IPS DF 19.7 (cell line): Measurements from ENCODE around the gene GTF3C5.
"Not testable (repeated sequence)": the region's sequence is repeated elsewhere in the genome, so short reads cannot be mapped to it uniquely, and the experiment has no call there.

Experiments used
- DNase-seq: peaks from one replicate; pipeline ENCODE4 v3.0.0-alpha.2; 2013; ENCODE audit warnings: low read depth, low spot score

Gene GTF3C5

DNA sequence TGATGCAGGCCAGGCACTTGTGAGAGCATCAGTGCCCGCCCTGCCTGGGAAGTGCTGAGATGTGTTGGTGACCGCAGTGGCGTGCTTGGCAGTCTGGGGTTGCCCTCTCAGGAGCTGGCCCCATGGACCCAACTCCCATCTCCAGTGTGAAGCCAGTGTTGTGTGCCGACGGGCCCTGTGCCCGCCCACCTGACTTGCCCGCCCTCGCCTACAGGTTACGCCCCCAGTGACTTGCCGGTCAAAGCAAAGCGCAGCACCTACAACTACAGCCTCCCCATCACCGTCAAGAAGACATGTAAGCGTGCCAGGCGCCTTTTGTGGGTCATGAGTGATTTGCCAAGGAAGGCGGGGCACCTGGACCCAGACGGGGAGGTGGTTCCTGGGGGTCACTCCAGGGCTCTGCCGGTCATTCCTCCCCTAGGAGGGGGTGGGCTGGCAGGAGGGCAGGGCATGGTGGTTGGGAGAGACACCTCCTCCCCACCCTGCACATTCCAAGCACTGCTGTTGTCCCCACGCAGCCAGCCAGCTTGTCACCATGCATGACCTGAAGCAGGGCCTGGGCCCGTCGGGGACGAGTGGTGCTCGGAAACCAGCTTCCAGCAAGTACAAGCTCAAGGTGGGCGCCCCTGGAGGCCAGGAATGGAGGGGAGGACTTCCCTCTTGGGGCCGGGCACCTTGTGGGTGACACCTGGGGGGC, 23.5 kb downstream of the GTF3C5 start:
- no peak for DNase-seq

DNA sequence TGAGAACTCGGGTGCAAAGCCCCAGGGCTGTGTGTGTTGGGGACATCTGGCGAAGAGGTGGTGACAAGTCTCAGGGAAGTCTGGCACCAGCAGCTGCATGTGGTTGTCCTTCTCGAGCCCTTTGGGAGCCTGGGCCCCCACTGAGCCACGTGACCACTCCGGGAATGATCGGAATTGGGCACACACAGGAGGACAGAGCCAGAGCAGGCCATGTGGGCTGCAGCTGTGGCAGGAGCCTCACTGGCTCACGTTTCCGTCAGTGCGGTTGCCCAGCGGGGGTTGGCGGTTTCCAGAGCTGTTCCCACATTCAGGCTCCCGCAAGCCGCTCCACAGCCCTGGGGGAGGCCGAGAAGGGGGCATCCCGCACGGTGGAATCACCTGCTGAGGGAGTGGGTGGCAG, 24.2 kb downstream of the GTF3C5 start:
- DNase-seq = no peak

- no peak for DNase-seq
These were observed 25.1 kb downstream of the GTF3C5 start for GRCh38 chr9:133055788-133056420.

GRCh38 chr9:133056533-133056932, 25.7 kb downstream of the GTF3C5 start:
- DNase-seq = no peak

DNA sequence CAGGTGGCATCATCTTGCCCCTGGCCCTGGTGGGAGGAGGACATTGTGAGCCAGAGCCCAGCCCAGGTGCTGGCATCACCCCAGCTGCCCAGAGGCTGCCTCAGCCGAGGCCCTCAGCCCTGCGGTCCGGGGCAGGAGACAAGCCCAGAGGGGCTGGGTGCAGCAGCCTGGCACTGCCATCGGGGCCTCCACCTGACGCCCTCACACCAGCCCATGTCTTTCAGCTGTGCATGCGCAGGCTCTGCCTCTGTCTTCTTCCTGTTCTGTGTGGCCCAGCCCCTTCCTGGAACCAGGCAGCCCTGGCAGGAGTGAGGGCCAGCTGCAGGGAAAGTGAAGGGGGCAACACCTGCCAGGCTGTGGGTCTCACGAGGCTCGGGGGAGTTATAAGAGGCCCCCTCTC, 26.2 kb downstream of the GTF3C5 start:
- DNase-seq = no peak

GRCh38 chr9:133057553-133057952, 26.8 kb downstream of the GTF3C5 start:
- no peak for DNase-seq

- no peak for DNase-seq
These were observed 27.3 kb downstream of the GTF3C5 start for GRCh38 chr9:133058071-133058470.

GRCh38 chr9:133058550-133059320, 27.9 kb downstream of the GTF3C5 start:
- no peak for DNase-seq

DNA sequence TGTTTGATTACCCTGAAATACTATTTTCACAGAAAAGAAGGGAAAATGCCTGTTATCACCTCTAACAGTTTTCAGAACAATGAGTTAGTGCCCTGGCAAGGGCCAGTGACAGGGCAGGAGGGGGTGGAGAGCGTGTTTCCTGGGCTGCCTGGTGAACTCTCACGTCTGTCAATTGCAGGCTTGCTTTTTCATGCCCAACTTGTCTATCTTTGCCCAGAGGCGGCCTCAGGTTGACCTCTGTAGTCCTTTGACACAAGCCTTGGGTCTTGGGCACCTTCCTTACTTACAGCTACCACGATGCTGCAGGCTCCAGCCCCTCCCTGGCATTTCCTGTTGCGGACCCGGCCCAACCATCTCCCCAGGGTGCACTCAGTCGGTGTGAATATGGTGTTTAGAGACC, 28.8 kb downstream of the GTF3C5 start:
- no peak for DNase-seq

DNA sequence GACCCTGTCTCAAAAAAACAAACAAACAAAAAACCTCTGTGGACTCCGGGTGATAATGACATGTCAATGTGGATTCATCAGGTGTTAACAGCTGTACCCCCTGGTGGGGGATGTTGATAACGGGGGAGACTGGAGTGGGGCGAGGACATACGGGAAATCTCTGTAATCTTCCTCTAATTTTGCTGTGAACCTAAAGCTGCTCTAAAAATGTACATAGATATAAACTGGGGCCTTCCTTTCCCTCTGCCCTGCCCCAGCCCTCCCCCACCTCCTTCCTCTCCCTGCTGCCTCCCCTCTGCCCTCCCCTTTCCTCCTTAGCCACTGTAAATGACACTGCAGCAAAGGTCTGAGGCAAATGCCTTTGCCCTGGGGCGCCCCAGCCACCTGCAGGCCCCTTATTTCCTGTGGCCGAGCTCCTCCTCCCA, 29.6 kb downstream of the GTF3C5 start:
- DNase-seq = no peak

- not testable (repeated sequence) for DNase-seq
These were observed 30.4 kb downstream of the GTF3C5 start for GRCh38 chr9:133061019-133061763.

DNA sequence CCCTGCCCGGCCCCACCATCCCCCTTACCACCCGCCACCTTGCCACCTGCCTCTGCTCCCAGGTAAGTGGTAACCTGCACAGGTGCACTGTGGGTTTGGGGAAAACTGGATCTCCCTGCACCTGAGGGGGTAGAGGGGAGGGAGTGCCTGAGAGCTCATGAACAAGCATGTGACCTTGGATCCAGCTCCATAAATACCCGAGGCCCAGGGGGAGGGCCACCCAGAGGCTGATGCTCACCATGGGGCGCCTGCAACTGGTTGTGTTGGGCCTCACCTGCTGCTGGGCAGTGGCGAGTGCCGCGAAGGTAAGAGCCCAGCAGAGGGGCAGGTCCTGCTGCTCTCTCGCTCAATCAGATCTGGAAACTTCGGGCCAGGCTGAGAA, 31.0 kb downstream of the GTF3C5 start, which contains the start of gene CEL:
TSS of gene CEL (plus strand) at position 218 of the 382 bp plus-strand sequence. CDS start at position 240, 22 bp downstream.
- DNase-seq = not testable (repeated sequence)

DNA sequence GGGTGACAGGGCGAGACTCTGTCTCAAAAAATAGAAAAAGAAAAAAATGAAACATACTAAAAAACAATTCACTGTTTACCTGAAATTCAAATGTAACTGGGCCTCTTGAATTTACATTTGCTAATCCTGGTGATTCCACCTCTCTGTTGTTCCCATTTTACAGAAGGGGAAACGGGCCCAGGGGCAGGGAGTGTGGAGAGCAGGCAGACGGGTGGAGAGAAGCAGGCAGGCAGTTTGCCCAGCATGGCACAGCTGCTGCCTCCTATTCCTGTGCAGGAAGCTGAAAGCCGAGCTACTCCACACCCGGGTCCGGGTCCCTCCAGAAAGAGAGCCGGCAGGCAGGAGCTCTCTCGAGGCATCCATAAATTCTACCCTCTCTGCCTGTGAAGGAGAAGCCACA, 31.8 kb downstream of the GTF3C5 start:
- DNase-seq = not testable (repeated sequence)

- no peak for DNase-seq
These were observed 32.3 kb downstream of the GTF3C5 start for GRCh38 chr9:133063159-133063499.

GRCh38 chr9:133063500-133064231, 32.9 kb downstream of the GTF3C5 start:
- DNase-seq = no peak

DNA sequence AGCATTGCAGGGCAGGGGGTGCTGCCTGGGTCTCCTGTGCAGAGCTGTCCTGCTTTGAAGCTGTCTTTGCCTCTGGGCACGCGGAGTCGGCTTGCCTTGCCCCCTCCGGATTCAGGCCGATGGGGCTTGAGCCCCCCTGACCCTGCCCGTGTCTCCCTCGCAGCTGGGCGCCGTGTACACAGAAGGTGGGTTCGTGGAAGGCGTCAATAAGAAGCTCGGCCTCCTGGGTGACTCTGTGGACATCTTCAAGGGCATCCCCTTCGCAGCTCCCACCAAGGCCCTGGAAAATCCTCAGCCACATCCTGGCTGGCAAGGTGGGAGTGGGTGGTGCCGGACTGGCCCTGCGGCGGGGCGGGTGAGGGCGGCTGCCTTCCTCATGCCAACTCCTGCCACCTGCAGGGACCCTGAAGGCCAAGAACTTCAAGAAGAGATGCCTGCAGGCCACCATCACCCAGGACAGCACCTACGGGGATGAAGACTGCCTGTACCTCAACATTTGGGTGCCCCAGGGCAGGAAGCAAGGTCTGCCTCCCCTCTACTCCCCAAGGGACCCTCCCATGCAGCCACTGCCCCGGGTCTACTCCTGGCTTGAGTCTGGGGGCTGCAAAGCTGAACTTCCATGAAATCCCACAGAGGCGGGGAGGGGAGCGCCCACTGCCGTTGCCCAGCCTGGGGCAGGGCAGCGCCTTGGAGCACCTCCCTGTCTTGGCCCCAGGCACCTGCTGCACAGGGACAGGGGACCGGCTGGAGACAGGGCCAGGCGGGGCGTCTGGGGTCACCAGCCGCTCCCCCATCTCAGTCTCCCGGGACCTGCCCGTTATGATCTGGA, 33.7 kb downstream of the GTF3C5 start:
- DNase-seq = no peak

DNA sequence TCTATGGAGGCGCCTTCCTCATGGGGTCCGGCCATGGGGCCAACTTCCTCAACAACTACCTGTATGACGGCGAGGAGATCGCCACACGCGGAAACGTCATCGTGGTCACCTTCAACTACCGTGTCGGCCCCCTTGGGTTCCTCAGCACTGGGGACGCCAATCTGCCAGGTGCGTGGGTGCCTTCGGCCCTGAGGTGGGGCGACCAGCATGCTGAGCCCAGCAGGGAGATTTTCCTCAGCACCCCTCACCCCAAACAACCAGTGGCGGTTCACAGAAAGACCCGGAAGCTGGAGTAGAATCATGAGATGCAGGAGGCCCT, 34.2 kb downstream of the GTF3C5 start:
- DNase-seq = no peak

DNA sequence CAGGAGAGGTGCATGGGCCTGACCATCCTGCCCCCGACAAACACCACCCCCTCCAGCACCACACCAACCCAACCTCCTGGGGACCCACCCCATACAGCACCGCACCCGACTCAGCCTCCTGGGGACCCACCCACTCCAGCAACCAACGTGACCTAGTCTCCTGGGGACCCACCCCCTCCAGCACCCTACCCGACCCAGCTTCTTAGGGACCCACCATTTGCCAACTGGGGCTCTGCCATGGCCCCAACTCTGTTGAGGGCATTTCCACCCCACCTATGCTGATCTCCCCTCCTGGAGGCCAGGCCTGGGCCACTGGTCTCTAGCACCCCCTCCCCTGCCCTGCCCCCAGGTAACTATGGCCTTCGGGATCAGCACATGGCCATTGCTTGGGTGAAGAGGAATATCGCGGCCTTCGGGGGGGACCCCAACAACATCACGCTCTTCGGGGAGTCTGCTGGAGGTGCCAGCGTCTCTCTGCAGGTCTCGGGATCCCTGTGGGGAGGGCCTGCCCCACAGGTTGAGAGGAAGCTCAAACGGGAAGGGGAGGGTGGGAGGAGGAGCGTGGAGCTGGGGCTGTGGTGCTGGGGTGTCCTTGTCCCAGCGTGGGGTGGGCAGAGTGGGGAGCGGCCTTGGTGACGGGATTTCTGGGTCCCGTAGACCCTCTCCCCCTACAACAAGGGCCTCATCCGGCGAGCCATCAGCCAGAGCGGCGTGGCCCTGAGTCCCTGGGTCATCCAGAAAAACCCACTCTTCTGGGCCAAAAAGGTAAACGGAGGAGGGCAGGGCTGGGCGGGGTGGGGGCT, 35.6 kb downstream of the GTF3C5 start:
- no peak for DNase-seq

DNA sequence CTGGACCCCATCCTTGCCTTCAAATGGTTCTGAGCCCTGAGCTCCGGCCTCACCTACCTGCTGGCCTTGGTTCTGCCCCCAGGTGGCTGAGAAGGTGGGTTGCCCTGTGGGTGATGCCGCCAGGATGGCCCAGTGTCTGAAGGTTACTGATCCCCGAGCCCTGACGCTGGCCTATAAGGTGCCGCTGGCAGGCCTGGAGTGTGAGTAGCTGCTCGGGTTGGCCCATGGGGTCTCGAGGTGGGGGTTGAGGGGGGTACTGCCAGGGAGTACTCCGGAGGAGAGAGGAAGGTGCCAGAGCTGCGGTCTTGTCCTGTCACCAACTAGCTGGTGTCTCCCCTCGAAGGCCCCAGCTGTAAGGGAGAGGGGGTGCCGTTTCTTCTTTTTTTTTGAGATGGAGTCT, 36.2 kb downstream of the GTF3C5 start:
- no peak for DNase-seq

GRCh38 chr9:133067813-133068212, 37.0 kb downstream of the GTF3C5 start:
- DNase-seq = no peak
